Tongue (tissue), 2 donors: ENCODE data around the gene MSH2. TPM values are rescaled to one million over a fixed set of nuclear protein-coding genes. Genes with fewer than 3 reads are reported as not detected.
"Not testable (repeated sequence)": the region's sequence is repeated elsewhere in the genome, so short reads cannot be mapped to it uniquely, and the experiment has no call there.

ENCODE experiments used
- DNase-seq: peaks from one replicate; pipeline ENCODE4 v3.0.0-alpha.2; 2015
- total RNA-seq: library from RNA; depleted of rRNA; stranded (reverse); fragments of >200 nt; gene quantifications from one replicate; pipeline ENCODE4 v1.2.3, GENCODE V29; 2014

The MSH2 gene
- total RNA-seq, result 44.3 TPM

DNA sequence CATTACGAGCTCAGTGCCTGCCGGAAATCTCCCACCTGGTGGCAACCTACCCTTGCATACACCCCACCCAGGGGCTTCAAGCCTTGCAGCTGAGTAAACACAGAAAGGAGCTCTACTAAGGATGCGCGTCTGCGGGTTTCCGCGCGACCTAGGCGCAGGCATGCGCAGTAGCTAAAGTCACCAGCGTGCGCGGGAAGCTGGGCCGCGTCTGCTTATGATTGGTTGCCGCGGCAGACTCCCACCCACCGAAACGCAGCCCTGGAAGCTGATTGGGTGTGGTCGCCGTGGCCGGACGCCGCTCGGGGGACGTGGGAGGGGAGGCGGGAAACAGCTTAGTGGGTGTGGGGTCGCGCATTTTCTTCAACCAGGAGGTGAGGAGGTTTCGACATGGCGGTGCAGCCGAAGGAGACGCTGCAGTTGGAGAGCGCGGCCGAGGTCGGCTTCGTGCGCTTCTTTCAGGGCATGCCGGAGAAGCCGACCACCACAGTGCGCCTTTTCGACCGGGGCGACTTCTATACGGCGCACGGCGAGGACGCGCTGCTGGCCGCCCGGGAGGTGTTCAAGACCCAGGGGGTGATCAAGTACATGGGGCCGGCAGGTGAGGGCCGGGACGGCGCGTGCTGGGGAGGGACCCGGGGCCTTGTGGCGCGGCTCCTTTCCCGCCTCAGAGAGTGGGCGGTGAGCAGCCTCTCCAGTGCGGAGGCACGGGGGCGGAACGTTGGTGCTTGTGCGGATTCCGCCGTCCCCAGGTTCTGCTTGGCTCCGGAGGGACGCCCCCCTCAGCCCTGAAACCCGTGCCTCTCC lies at the start of gene MSH2:
Gene MSH2 (plus strand): TSS at position 352 of the 804 bp plus-strand sequence. CDS start 36 bp downstream, at position 388.
- peak; percentile 97 for DNase-seq

DNA sequence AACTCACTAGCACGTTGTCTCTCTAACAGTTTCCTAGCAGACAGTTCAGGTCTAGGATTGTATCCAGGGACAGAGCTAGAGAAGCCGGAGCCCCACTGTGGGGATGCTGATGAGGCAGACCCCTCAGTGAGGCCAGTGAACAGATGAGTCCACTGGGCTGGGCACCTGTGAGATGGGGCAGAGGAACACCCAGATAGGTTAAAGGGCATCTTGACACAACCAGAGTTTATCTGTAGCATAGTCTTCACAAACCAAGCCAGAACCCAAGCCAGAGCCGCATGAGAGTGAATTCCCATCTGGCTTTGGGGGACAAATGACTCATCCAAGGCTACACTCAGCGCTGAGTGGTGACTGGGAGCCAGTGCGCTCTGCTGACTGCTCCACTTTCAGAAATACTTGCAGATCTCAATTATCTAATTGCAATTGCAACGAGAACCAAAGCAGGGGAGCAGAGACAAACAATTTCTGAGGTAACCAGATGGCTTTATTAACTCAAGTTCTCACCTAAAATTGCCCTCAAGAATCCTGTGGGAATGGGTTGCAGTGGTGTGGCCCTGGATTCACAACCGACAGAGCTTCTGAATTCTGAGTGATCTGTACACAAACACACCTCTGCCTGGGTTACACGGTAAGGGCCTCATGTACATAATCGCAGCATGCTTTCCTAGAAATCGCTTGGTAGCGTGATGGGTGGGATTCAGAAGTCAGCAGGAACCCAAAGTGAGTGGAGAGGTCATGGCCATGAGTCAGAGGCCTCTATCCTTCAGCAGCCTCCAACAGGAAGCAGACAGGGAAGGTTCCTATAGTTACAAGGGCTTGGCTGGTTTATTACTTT lies 48.7 kb upstream of the MSH2 start:
- DNase-seq, result no peak

DNA sequence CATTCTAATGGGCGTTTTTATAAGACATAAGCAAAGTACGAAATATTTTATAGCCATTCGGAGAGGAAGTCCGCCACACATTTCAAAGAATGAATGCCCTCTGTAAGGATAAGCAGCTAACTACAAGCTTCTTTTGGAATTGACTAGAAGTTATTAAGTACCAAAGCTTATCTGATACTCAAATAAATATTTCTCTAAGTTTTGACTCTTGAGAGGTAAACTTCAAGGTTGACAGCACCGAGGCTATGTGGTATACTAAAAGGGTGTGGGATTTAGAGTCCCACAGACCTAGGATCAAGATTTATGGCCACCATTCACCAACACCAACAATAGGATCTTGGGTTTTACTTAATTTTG lies 48.1 kb upstream of the MSH2 start:
- DNase-seq, result no peak

DNA sequence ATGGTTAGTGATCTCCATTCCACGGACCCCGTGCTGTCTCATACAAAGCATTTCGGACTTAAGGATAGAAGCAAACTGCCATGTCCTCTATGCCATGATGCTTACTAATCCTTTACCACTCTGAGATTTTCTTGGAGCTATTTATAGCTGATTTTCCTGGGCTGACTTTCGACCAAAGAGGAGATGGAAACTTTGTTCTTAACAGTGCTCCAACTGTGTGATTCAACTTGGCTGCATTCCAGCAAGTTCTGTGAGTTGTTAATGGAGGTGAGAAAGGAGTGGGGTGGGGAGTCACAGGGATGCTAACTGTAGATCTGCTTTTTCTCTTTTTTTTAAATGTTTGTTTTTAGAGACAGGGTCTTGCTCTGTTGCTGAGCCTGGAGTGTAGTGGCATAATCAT lies 45.5 kb upstream of the MSH2 start:
- DNase-seq, result peak; percentile 65

DNA sequence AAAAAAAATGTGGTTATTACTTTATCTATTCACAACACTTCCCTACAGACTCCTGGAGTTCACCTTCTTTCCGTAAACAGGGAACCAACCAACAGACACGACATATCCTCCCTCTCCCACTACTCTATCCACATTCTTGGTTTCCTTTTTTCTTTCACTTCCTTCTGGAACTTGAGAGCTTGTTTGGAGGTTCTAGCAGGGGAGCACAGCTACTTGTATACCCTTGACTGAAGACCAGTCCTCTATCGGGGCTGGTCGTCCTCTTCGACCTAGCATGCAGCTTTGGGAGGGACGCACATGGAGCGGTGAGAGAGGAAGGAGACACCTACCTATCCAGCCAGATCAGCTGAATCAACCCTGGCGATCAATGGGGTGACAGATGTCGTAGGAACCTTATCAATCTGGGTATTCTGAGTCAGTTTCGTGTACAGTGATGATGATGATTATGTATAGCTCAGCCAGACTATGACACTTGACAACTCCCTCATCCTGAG lies 43.5 kb upstream of the MSH2 start:
- DNase-seq, result no peak

DNA sequence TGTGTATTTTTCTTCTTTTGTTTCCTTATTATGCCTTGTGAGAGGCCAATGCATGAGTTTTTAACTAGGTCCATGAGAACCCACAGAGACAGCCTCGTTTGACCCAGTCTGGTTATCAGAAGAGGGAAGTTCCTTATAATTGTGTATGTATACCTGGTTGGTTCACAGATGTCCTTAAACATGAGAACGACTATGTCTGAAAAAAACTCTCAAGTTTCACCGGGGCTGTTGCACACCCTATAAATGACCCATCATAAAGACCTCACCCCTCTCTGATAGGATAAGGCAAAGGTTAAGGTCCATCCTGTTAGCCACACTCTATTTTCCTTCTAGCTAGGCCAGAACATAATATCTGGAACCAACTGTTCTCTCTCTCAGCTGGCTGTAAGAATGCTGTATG lies 42.7 kb upstream of the MSH2 start:
- DNase-seq, result no peak

DNA sequence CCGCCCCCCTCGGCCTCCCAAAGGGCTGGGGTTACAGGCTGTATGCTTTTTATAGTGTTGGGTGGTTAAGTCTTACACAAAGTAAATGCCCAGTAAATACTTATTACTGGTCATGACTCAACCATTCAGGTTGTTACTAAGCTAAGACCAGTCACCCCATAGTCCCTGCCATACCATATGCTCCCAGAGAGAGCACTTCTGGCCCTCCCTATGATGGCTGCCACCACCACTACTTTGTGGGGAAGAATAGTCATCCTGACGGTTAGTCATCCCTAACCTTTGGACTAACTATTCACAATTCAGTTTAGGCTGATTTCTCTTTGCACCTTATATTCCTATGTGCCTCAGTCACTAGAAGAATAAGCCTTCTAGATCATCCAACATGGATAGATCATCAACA lies 42.0 kb upstream of the MSH2 start:
- DNase-seq, result no peak

DNA sequence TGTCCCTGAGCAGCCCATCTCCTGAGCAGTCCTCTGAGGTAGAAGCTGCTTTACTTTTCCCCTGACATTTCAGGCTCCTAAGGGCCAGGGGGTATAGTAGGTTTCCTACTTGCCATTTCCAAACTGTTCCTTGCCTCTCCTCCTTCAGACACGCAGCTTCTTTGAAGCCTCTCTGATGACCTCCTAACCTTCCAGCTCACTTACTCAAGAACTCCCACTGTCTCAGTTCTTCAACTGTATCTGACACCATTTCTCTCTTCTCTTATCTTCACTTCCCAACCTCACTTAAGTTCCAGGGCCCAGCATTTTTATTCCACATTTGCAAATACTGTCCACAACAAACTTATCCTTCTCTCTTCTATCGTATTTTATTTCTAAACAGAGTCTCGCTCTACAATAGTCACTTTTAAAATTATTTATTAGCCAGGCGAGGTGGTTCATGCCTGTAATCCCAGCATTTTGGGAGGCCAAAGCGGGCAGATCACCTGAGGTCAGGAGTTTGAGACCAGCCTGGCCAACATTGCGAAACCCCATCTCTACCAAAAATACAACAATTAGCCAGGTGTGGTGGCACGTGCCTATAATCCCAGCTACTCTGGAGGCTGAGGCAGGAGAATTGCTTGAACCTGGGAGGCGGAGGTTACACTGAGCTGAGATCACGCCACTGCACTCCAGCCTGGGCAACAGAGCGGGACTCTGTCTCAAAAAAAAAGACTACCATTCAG lies 41.3 kb upstream of the MSH2 start:
- not testable (repeated sequence) for DNase-seq

DNA sequence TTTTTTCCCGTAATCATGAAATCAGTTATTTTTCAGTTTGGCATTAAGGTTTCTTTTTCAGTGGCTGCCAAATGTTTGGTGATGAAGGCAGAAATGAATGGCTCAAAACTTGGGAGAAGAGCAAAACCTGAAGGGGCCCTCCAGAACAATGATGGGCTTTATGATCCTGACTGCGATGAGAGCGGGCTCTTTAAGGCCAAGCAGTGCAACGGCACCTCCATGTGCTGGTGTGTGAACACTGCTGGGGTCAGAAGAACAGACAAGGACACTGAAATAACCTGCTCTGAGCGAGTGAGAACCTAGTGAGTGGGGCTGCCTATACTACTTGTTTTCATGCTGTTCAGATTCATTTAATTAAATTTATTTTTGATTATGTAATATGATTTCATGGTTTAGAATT lies 29.2 kb upstream of the MSH2 start:
- DNase-seq, result no peak

DNA sequence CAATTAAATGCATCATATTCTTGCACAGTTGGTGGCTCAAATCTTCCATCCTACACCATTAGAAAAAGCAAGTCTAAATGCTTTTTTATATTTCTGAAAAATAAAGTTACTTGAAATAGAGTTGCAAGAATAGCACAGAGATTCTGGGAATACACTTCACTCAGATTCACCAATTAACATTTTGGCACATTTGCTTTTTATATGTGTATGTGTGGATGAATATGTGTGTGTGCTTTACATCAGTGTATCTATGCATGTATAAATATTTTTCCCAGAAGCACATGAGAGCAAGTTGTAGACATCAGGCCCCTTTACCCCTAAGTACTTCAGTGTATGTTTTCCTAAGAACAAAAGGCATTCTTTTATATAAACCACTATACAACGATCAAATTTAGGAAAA lies 27.6 kb upstream of the MSH2 start:
- no peak for DNase-seq

DNA sequence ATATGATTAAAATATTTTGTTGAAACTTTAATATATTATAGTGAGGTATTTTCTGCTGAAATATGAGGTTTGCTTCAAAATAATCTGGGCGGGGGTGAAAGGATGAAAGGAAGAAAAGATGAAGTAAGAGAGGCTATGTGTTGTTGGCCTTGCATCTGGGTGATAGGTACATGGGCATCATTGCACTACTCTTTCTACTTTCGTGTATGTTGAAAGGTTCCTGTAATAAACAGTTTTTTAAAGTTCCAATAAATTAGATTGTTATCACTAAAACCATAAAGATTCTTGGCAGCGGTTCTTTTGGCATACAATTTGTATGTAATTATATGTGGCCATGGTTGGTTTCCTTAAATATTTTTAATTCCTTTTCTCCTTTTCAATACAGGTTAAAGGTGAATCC lies 23.6 kb upstream of the MSH2 start:
- DNase-seq, result no peak

DNA sequence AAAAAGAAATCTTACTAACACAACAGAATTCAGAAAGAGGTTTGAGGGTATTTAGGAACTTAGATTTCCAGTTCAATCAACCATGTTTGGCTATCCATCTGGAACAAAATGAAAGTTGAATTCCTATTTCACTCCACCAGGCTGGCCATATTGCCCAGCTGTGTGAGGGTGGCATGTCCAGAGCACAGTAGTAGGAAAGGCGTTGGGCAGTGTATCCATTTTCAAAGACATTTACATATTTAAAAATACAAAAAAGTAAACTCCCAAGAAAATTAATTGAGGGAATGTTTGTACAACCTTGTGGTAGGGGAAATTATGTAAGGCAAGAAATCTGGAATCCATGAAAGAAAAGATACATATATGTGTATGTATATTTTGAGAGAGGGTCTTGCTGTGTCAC lies 21.5 kb upstream of the MSH2 start:
- no peak for DNase-seq

DNA sequence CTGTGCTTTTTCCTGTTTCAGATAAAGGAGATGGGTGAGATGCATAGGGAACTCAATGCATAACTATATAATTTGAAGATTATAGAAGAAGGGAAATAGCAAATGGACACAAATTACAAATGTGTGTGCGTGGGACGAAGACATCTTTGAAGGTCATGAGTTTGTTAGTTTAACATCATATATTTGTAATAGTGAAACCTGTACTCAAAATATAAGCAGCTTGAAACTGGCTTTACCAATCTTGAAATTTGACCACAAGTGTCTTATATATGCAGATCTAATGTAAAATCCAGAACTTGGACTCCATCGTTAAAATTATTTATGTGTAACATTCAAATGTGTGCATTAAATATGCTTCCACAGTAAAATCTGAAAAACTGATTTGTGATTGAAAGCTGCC lies 16.4 kb upstream of the MSH2 start:
- DNase-seq, result no peak

DNA sequence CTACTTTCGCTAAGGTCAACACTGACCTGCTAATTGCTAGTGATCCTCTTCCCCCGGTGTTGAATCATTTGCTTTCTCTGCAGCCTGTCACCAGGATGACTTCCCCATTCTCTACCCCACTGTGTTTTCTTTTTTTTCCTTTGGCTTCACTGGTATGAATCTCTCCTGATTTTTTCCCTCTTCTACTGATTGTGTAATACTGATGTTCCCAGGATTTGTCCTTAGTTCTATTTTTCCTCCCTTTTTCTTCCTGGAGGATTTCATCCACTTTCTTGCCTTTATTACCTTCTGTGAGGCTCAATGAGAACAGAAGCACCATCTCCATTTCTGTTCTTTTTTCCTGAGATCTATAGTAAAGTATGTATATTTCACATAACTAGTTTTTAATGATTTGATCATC lies 14.1 kb upstream of the MSH2 start:
- DNase-seq, result no peak

DNA sequence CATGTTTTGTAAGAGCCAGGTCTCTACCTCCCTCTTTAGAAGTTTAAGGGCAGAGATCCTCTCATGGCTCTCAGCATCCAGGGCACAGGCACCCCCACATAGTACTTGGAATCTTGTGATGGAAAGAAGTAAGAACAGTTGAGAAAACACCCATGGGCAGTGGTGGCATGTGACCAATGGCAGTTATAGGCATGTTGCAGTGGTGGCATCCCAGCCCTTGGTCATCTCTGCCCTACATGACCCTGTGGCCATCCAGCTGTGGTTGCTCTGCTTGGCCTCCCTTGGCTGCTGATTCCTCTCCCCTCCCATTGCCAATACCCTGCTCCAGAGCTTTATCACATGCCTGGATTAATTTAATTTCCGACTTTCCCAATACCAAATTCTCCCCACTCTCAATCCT lies 13.3 kb upstream of the MSH2 start:
- no peak for DNase-seq

DNA sequence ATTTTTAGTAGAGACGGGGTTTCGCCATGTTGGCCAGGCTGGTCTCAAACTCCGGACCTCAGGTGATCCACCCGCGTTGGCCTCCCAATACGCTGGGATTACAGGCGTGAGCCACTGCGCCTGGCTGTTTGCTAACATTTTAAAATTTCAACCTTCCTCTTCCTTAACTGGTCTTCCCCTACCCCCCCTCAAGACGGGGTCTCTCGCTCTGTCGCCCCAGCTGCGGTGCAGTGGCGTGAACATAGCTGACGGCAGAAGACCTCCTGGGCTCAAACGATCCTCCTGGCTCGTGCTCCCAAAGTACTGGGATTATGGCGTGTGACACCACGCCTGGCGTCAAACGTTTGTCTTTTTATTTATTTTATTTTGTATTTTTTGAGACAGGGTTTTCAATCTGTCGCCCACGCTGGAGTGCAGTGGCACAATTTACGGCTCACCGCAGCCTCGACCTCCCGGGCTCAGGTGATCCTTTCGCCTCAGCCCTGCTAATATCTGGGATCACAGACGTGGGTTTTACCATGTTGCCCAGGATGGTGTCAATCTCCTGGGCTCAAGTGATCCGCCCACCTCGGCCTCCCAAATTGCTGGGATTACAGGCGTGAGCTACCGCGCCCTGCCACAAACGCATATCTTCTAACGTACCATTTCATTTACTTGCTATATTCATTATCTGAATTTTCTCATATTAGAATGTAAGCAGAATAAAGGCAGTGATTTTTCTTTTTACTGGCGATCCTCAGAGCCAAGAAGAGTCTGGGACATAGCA lies 984 bp upstream of the MSH2 start:
- DNase-seq, result no peak

DNA sequence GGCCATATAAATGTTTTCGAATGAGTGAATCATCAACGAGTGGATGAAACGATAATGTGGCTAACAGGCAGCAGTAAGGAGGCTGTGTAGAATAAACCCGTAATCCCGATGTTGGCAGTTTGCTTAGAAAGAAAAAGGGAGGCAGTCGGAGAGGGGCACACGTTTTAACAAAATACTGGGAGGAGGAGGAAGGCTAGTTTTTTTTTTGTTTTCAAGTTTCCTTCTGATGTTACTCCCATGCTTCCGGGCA lies 476 bp upstream of the MSH2 start:
- no peak for DNase-seq

DNA sequence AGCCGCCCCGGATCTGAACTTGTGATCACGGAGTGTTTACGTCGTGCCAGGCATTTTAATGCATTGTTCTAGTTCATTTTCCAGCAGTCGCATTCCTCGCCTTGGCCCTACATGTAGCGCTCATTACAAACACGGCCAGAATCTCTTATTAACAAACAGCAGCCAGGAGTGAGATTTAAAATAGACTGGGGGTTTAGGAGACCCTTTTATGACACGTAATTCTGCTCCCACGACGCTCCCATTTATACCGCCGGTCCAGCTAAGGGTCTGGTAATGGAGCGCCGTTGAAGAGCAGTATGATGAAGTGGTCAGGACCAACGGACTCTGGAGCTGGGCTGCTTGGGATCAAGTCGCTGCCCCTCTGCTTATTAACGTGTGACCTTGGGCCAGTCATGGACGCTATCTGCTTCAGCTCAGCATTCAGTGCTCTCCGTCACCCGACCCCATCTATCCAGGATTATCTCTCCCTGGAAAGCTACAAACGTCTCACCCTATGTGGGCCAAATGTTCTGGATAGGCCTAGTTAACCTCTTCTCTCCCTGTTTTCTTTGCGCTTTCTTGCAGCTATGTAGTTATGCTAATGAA lies 745 bp downstream of the MSH2 start:
- DNase-seq, result no peak

DNA sequence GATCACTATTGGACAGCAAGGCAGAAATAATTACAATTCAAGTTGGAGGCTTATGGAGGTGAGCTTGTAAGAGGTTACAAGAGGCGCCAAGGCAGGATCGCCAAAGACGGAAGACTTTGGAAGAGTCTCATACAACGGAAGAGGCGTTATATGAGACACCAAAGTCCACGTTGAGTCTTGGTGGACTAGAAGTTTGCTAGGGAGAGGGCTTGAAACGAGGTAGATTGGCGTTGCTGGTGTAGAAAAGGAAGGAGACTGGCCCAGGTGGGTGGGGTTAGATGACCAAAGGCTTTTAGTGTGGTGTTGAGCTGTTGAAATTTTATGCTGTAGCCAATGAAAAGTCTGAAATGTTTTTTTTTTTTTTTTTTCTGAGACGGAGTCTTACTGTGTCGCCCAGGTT lies 1.4 kb downstream of the MSH2 start:
- DNase-seq, result no peak

DNA sequence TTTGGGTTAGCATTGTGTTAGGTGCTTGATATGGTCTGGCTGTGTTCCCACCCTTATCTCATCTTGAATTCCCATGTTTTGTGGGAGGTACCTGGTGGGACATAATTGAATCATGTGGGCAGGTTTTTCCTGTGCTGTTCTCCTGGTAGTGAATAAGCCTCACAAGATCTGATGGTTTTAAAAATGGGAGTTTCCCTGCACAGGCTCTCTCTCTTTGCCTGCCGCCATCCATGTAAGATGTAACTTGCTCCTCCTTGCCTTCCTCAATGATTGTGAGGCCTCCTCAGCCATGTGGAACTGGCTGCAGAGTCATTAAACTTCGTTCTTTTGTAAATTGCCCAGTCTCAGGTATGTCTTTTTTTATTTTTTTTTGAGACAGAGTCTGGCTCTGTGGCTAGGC lies 2.8 kb downstream of the MSH2 start:
- no peak for DNase-seq

DNA sequence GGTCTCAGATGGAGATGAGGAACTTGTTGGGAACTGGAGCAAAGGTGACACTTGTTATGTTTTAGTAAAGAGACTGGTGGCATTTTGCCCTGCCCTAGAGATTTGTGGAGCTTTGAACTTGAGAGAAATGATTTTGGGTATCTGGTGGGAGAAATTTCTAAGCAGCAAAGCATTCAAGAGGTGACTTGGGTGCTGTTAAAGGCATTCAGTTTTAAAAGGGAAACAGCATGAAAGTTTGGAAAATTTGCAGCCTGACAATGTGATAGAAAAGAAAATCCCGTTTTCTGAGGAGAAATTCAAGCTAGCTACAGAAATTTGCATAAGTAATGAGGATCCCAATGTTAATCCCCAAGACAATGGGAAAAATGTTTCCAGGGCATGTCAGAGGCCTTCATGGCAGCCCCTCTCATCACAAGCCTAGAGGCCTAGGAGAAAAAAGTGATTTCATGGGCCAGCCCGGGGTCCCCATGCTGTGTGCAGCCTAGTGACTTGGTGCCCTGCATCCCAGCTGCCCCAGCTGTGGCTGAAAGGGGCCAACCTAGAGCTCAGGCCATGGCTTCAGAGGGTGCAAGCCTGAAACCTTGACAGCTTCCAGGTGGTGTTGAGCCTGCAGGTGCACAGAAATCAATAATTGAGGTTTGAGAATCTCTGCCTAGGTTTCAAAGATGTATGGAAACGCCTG lies 3.8 kb downstream of the MSH2 start:
- not testable (repeated sequence) for DNase-seq
